SK-N-SH treated with all-trans-retinoic acid at 6 μM for 48 hours (cell line): ENCODE data around the gene ADH7.

Experiments used
- ATAC-seq: fragments of 200-7000 bp; cut with Tn5 transposase; 3 replicates; pipeline ENCODE4 v1.9.1; 2020; ENCODE audit warnings: mild to moderate bottlenecking, moderate library complexity
- BACH2 ChIP-seq: fragments of 250-450 bp; sonication (Bioruptor Pico); IDR thresholded peaks from 2 replicates; pipeline ENCODE4 v1.9.0; 2021; ENCODE audit warnings: mild to moderate bottlenecking, borderline replicate concordance
- CSDC2 ChIP-seq: fragments of 250-450 bp; sonication (Bioruptor Pico); IDR thresholded peaks from 2 replicates; pipeline ENCODE4 v1.5.0; 2020; ENCODE audit warnings: mild to moderate bottlenecking, moderate library complexity
- ISL1 ChIP-seq: fragments of 250-450 bp; sonication (Bioruptor Pico); IDR thresholded peaks from 2 replicates; pipeline ENCODE4 v2.1.2; 2022; ENCODE audit warnings: mild to moderate bottlenecking, moderate library complexity
- OSR1 ChIP-seq: fragments of 250-450 bp; sonication (Bioruptor Pico); IDR thresholded peaks from 2 replicates; pipeline ENCODE4 v1.8.0; 2022; ENCODE audit warnings: moderate library complexity, mild to moderate bottlenecking, inconsistent platforms
- PPARA ChIP-seq: fragments of 250-450 bp; sonication (Bioruptor Pico); IDR thresholded peaks from 2 replicates; pipeline ENCODE4 v1.5.0; 2020; ENCODE audit warnings: mild to moderate bottlenecking, borderline replicate concordance
- RARB ChIP-seq: fragments of 250-450 bp; sonication (Bioruptor Pico); IDR thresholded peaks from 2 replicates; pipeline ENCODE4 v1.8.0; 2021; ENCODE audit warnings: mild to moderate bottlenecking, moderate library complexity
- SNAI2 ChIP-seq: fragments of 250-450 bp; sonication (Bioruptor Pico); IDR thresholded peaks from 2 replicates; pipeline ENCODE4 v1.5.0; 2020; ENCODE audit warnings: mild to moderate bottlenecking, moderate library complexity
- TCF4 ChIP-seq: fragments of 250-450 bp; sonication (Bioruptor Pico); IDR thresholded peaks from 2 replicates; pipeline ENCODE4 v1.8.0; 2021; ENCODE audit warnings: mild to moderate bottlenecking, moderate library complexity, borderline replicate concordance
- TOX ChIP-seq: fragments of 250-450 bp; sonication (Bioruptor Pico); IDR thresholded peaks from 2 replicates; pipeline ENCODE4 v1.8.0; 2021; ENCODE audit warnings: mild to moderate bottlenecking, moderate library complexity, borderline replicate concordance
- ZC3H10 ChIP-seq: fragments of 250-450 bp; sonication (Bioruptor Pico); IDR thresholded peaks from 2 replicates; pipeline ENCODE4 v1.5.1; 2021; ENCODE audit warnings: mild to moderate bottlenecking, moderate library complexity
- ZFP3 ChIP-seq: fragments of 250-450 bp; sonication (Bioruptor Pico); IDR thresholded peaks from 2 replicates; pipeline ENCODE4 v1.5.0; 2020; ENCODE audit warnings: mild to moderate bottlenecking, moderate library complexity
- ZFP30 ChIP-seq: fragments of 450-650 bp; formaldehyde crosslinking; IDR thresholded peaks from 2 replicates; pipeline ENCODE4 v1.5.0; 2022; ENCODE audit warnings: mild to moderate bottlenecking, moderate library complexity
- ZNF565 ChIP-seq: fragments of 450-650 bp; formaldehyde crosslinking; conservative IDR thresholded peaks from 2 replicates; pipeline ENCODE4 v1.5.0; 2020; ENCODE audit warnings: low read depth, mild to moderate bottlenecking, moderate library complexity
- ZNF70 ChIP-seq: fragments of 450-650 bp; formaldehyde crosslinking; IDR thresholded peaks from 2 replicates; pipeline ENCODE4 v1.5.0; 2020; ENCODE audit warnings: mild to moderate bottlenecking, moderate library complexity
- TF ChIP-seq, protein P1 (sequence below): fragments of 250-450 bp; sonication (Bioruptor Pico); IDR thresholded peaks from 2 replicates; pipeline ENCODE4 v1.5.1; 2021; ENCODE audit warnings: mild to moderate bottlenecking, moderate library complexity
- TF ChIP-seq, protein P2 (sequence below): fragments of 250-450 bp; sonication (Bioruptor Pico); IDR thresholded peaks from 2 replicates; pipeline ENCODE4 v1.8.0; 2021; ENCODE audit warnings: low read depth, mild to moderate bottlenecking, moderate library complexity, borderline replicate concordance
- TF ChIP-seq, protein P3 (sequence below): fragments of 250-450 bp; sonication (Bioruptor Pico); IDR thresholded peaks from 2 replicates; pipeline ENCODE4 v1.5.0; 2020; ENCODE audit warnings: mild to moderate bottlenecking, moderate library complexity
- TF ChIP-seq, protein P4 (sequence below): fragments of 250-450 bp; sonication (Bioruptor Pico); IDR thresholded peaks from 2 replicates; pipeline ENCODE4 v1.5.1; 2020; ENCODE audit warnings: low read depth, mild to moderate bottlenecking, moderate library complexity
- TF ChIP-seq, protein P5 (sequence below): fragments of 250-450 bp; sonication (Bioruptor Pico); IDR thresholded peaks from 2 replicates; pipeline ENCODE4 v1.8.0; 2020; ENCODE audit warnings: mild to moderate bottlenecking, moderate library complexity, borderline replicate concordance

Gene ADH7

DNA sequence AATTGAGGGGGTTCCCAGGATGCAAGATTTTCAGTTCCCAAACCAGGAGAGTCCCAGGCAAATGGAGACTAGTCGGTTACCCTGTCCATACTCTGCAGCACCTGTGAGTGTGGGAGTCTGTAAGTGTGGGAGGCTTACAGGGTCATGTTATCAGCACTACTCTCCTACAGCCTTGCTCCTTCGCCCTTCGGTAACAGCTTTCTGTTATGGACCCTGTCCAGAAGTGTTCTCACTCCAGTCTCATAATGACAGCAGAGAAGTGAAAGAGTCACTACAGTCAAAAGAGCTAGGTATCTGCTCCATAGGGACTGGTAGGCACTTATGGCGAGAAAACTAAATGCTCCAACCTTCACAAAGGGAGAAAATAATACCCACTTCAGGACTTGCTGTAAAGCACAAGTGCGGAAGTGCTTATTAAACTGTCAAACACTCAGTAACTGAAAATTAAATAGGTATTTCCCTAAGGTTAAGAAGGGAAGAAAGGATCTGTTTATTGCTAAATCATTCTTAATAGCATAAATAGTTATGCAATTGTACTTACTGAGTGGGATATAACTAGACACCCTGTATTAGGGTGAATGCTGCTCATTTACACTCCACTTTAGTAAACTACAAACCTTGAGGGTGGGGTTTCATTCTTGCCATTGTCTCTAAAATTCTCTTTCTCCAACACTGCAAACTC is 2.7 kb upstream of the ADH7 start:
- no peak for ATAC-seq
- TF ChIP-seq TCF4 (CRISPR knock-in tag) (no peak), ZNF565 (CRISPR knock-in tag) (no peak), ZFP30 (no peak), ZFP3 (CRISPR knock-in tag) (no peak), CSDC2 (no peak), SNAI2 (CRISPR knock-in tag) (no peak), ISL1 (CRISPR knock-in tag) (no peak), OSR1 (no peak), PPARA (CRISPR knock-in tag) (no peak), TOX (CRISPR knock-in tag) (no peak)
- TF ChIP-seq, protein P1, sequence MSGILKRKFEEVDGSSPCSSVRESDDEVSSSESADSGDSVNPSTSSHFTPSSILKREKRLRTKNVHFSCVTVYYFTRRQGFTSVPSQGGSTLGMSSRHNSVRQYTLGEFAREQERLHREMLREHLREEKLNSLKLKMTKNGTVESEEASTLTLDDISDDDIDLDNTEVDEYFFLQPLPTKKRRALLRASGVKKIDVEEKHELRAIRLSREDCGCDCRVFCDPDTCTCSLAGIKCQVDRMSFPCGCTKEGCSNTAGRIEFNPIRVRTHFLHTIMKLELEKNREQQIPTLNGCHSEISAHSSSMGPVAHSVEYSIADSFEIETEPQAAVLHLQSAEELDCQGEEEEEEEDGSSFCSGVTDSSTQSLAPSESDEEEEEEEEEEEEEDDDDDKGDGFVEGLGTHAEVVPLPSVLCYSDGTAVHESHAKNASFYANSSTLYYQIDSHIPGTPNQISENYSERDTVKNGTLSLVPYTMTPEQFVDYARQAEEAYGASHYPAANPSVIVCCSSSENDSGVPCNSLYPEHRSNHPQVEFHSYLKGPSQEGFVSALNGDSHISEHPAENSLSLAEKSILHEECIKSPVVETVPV (CRISPR knock-in tag), result no peak
- TF ChIP-seq, protein P2, sequence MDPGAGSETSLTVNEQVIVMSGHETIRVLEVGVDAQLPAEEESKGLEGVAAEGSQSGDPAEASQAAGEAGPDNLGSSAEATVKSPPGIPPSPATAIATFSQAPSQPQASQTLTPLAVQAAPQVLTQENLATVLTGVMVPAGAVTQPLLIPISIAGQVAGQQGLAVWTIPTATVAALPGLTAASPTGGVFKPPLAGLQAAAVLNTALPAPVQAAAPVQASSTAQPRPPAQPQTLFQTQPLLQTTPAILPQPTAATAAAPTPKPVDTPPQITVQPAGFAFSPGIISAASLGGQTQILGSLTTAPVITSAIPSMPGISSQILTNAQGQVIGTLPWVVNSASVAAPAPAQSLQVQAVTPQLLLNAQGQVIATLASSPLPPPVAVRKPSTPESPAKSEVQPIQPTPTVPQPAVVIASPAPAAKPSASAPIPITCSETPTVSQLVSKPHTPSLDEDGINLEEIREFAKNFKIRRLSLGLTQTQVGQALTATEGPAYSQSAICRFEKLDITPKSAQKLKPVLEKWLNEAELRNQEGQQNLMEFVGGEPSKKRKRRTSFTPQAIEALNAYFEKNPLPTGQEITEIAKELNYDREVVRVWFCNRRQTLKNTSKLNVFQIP (CRISPR knock-in tag), result no peak

DNA sequence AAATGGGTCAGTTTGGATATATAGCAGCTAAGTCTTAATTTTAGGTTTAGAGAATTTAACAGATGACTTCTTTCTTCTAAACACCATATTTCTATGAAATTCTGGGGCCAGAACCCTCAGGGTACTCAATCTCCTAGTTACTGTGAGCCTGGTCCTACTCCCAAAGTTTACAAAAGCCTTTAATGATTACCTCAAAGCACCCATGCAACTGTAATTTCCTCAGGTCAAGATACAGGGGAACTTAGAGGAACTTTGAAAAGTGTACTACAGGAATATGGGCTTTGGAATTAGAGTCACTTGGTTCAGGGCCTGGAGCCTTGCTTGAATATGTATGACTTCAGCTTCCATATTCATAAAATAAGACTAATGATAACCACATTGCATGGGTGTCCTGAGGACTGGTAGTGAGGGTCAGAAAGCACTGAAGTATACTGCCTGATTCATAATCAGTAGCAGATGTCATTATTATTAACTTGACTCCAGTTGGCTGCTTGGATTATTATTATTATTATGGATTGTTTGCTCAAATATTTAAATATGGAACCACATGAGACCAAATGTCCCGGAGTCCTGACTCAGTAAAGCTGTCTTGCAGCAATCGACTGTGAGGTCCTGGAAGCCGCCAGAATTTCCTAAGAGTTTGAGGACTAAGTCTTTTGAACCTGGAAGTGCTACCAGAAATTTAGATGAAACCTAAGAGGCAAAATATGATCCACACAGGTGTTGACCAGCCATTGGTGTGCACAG is 2.0 kb upstream of the ADH7 start:
- ATAC-seq, result no peak

More for the DNA sequence above, 2.0 kb upstream of the ADH7 start:
- TF ChIP-seq ZNF565 (CRISPR knock-in tag) (no peak), RARB (CRISPR knock-in tag) (no peak), SNAI2 (CRISPR knock-in tag) (no peak), CSDC2 (no peak), ZC3H10 (CRISPR knock-in tag) (no peak), ZFP3 (CRISPR knock-in tag) (no peak), OSR1 (no peak), BACH2 (CRISPR knock-in tag) (no peak), ZNF70 (CRISPR knock-in tag) (no peak)
- TF ChIP-seq, protein P3, sequence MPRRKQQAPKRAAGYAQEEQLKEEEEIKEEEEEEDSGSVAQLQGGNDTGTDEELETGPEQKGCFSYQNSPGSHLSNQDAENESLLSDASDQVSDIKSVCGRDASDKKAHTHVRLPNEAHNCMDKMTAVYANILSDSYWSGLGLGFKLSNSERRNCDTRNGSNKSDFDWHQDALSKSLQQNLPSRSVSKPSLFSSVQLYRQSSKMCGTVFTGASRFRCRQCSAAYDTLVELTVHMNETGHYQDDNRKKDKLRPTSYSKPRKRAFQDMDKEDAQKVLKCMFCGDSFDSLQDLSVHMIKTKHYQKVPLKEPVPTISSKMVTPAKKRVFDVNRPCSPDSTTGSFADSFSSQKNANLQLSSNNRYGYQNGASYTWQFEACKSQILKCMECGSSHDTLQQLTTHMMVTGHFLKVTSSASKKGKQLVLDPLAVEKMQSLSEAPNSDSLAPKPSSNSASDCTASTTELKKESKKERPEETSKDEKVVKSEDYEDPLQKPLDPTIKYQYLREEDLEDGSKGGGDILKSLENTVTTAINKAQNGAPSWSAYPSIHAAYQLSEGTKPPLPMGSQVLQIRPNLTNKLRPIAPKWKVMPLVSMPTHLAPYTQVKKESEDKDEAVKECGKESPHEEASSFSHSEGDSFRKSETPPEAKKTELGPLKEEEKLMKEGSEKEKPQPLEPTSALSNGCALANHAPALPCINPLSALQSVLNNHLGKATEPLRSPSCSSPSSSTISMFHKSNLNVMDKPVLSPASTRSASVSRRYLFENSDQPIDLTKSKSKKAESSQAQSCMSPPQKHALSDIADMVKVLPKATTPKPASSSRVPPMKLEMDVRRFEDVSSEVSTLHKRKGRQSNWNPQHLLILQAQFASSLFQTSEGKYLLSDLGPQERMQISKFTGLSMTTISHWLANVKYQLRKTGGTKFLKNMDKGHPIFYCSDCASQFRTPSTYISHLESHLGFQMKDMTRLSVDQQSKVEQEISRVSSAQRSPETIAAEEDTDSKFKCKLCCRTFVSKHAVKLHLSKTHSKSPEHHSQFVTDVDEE, result no peak
- TF ChIP-seq, protein P4, sequence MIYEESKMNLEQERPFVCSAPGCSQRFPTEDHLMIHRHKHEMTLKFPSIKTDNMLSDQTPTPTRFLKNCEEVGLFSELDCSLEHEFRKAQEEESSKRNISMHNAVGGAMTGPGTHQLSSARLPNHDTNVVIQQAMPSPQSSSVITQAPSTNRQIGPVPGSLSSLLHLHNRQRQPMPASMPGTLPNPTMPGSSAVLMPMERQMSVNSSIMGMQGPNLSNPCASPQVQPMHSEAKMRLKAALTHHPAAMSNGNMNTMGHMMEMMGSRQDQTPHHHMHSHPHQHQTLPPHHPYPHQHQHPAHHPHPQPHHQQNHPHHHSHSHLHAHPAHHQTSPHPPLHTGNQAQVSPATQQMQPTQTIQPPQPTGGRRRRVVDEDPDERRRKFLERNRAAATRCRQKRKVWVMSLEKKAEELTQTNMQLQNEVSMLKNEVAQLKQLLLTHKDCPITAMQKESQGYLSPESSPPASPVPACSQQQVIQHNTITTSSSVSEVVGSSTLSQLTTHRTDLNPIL, result no peak
- TF ChIP-seq, protein P2 (CRISPR knock-in tag), result no peak
- TF ChIP-seq, protein P5, sequence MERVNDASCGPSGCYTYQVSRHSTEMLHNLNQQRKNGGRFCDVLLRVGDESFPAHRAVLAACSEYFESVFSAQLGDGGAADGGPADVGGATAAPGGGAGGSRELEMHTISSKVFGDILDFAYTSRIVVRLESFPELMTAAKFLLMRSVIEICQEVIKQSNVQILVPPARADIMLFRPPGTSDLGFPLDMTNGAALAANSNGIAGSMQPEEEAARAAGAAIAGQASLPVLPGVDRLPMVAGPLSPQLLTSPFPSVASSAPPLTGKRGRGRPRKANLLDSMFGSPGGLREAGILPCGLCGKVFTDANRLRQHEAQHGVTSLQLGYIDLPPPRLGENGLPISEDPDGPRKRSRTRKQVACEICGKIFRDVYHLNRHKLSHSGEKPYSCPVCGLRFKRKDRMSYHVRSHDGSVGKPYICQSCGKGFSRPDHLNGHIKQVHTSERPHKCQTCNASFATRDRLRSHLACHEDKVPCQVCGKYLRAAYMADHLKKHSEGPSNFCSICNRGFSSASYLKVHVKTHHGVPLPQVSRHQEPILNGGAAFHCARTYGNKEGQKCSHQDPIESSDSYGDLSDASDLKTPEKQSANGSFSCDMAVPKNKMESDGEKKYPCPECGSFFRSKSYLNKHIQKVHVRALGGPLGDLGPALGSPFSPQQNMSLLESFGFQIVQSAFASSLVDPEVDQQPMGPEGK (CRISPR knock-in tag), result no peak
